Cardiac fibroblast (primary cell): ENCODE data around the gene DDB1.
"Not testable (repeated sequence)": the region's sequence is repeated elsewhere in the genome, so short reads cannot be mapped to it uniquely, and the experiment has no call there.

Experiments
- DNase-seq, 2 donors: peaks; one replicate each; pipeline versions ENCODE4 v3.0.0 to v3.0.0-alpha.2; 2010; ENCODE audit warnings: low read depth in 2 of 2
- H3K4me3 ChIP-seq, 2 donors: replicated peaks in 1 of 2; 1 replicate in 1 of 2; 2 replicates in 1 of 2; pipeline ENCODE4 v1.5.1; 2011; ENCODE audit warnings: low read depth in 2 of 2, low read length in 2 of 2, mild to moderate bottlenecking in 2 of 2, moderate library complexity in 1 of 2
- CTCF ChIP-seq: IDR thresholded peaks from one replicate; pipeline ENCODE4 v1.5.1; 2011; ENCODE audit warnings: low read depth, mild to moderate bottlenecking, low read length, inconsistent platforms

The DDB1 gene

GRCh38 chr11:61264371-61264770 lies 68.5 kb downstream of the DDB1 start:
- no peak for DNase-seq
- TF ChIP-seq CTCF: no peak
- H3K4me3 ChIP-seq: no peak overlapping the region

GRCh38 chr11:61259363-61259762 lies 73.5 kb downstream of the DDB1 start:
- DNase-seq: no peak
- no peak overlapping the region for H3K4me3 ChIP-seq
- no peak for TF ChIP-seq CTCF

GRCh38 chr11:61258546-61258945 lies 74.4 kb downstream of the DDB1 start:
- no peak overlapping the region for H3K4me3 ChIP-seq
- DNase-seq: no peak
- TF ChIP-seq CTCF: no peak

- no peak for TF ChIP-seq CTCF
- DNase-seq: no peak
Observed at GRCh38 chr11:61256710-61257482, 76.0 kb downstream of the DDB1 start.

GRCh38 chr11:61254403-61255025 lies 78.4 kb downstream of the DDB1 start:
- peak; percentile 99 for TF ChIP-seq CTCF
- no peak overlapping the region for H3K4me3 ChIP-seq
- DNase-seq: peak; percentile 69 to 75

More at GRCh38 chr11:61256710-61257482, 76.0 kb downstream of the DDB1 start:
- H3K4me3 ChIP-seq: no peak overlapping the region

GRCh38 chr11:61252332-61252731 lies 80.6 kb downstream of the DDB1 start:
- not testable (repeated sequence) for DNase-seq

GRCh38 chr11:61250796-61251765 lies 81.8 kb downstream of the DDB1 start:
- not testable (repeated sequence) for H3K4me3 ChIP-seq
- peak in 1 of 2 donors; percentile 61 for DNase-seq

More at GRCh38 chr11:61252332-61252731, 80.6 kb downstream of the DDB1 start:
- not testable (repeated sequence) for H3K4me3 ChIP-seq
